GM18511 (cell line): ENCODE measurements around the gene LRRC47.
"Not testable (repeated sequence)": the region's sequence is repeated elsewhere in the genome, so short reads cannot be mapped to it uniquely, and the experiment has no call there.

Experiments
- ATAC-seq: cut with Tn5 transposase; IDR thresholded peaks from one replicate; pipeline ENCODE4 v1.9.1; 2021; ENCODE audit warnings: mild to moderate bottlenecking, moderate library complexity; ENCODE audit not compliant: unreplicated experiment

LRRC47 gene

GRCh38 chr1:3816331-3817137 lies 20.2 kb upstream of the LRRC47 start:
- ATAC-seq = no peak

- no peak for ATAC-seq
These were observed 18.7 kb upstream of the LRRC47 start for GRCh38 chr1:3814771-3815561.

DNA sequence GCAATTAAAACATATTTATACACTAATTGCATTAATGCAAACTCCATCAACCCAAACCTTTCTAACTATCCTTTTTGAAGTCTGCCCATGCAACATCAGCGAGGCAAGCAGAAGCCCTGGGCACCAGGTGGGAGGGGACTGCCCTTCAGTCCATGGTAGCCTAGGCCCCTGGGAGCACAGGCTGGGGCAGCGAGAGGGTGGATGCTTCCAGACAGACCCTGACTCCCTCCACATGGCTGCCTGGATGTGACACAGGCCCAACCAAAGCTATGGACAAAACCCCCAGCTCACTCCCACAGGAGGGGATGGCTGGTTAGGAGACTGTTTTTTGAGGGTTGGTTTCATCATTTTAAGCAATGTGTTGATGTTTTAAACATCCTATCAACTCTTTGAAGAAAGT lies 17.8 kb upstream of the LRRC47 start:
- no peak for ATAC-seq

DNA sequence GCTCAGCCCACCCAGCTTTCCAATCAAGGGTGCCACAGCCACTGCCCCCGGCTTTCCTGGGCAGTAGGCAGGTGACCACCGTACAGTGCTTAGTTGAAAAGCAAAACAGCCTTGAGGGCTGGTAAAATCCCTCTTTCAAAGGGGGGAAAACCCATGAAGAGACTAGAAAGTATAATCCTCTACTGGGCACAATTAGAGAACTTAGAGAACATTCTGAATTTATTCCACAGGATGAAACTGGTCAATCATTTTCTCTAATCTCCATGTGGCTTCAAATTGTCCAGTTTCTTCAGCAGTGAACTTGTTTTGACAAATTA lies 15.3 kb upstream of the LRRC47 start:
- ATAC-seq = no peak

DNA sequence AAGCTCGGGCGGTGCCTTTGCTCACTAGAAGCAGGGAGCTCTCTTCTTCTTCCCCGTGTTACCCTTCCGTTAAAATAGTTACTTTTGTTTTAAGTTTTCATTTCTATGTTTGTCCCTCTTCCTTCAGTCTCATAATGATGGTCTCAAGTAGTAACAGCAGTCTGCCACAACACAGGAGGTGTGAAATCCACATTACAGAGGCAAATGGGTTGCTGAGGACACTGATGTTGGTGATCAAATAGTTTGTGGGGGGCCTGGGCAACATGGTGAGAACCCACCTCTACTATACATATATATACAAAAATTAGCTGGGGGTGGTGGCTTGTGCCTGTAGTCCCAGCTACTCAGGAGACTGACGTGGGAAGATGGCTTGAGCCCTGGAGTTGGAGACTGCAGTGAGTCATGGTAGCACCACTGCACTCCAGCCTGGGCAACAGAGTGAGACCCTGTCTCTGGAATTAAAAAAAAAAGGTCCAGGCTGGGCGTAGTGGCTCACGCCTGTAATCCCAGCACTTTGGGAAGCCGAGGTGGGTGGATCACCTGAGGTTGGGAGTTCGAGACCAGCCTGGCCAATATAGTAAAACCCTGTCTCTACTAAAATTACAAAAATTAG lies 14.0 kb upstream of the LRRC47 start:
- not testable (repeated sequence) for ATAC-seq

DNA sequence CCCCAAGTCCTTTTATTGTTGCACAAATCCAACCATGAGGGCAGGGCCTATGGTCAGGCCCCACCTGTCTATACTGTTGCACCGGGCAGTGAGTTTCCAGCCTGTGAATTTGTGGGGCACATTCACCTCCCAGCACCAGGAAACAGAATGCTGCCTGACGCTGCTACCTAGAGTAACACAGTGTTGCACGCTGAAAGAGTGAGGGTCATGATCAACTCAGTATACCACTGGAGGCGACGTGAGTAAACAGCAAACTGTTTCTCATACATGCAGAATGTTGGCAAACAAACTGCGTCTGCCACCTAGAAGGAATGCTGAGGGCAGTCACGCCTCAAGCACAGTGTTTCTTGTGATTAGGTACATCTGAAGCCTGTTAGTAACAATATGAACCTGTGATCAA lies 13.4 kb upstream of the LRRC47 start:
- ATAC-seq = no peak

GRCh38 chr1:3807769-3808168 lies 11.5 kb upstream of the LRRC47 start:
- no peak for ATAC-seq

- no peak for ATAC-seq
These were observed 8.7 kb upstream of the LRRC47 start for GRCh38 chr1:3805038-3805437.

DNA sequence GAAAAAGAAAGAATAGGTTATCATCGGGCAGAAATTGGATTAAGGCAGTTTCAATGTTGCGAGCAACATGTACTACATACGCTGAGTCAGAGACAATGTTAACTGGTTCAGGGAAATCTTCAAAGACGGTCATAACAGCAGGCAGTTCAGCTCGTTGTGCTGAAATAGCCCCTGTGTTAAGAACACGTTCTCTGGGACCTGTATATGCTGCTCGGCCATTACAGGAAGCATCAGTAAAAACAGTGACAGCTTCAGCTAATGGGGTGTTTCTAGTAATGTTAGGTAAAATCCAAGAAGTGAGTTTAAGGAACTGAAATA lies 8.3 kb upstream of the LRRC47 start:
- not testable (repeated sequence) for ATAC-seq

- ATAC-seq = no peak
These were observed 7.8 kb upstream of the LRRC47 start for GRCh38 chr1:3803905-3804626.

DNA sequence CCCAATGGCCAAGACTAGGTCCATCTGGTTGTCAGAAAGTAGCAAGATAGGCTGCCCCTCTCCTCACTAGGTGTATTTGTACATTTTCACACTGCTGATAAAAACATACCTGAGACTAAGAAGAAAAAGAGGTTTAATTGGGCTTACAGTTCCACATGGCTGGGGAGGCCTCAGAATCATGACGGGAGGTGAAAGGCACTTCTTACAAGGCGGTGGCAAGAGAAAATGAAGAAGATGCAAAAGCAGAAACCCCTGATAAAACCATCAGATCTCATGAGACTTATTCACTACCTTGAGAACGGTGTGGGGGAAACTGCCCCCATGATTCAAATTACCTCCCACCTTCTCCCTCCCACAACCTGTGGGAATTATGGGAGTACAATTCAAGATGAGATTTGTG lies 4.5 kb upstream of the LRRC47 start:
- not testable (repeated sequence) for ATAC-seq

DNA sequence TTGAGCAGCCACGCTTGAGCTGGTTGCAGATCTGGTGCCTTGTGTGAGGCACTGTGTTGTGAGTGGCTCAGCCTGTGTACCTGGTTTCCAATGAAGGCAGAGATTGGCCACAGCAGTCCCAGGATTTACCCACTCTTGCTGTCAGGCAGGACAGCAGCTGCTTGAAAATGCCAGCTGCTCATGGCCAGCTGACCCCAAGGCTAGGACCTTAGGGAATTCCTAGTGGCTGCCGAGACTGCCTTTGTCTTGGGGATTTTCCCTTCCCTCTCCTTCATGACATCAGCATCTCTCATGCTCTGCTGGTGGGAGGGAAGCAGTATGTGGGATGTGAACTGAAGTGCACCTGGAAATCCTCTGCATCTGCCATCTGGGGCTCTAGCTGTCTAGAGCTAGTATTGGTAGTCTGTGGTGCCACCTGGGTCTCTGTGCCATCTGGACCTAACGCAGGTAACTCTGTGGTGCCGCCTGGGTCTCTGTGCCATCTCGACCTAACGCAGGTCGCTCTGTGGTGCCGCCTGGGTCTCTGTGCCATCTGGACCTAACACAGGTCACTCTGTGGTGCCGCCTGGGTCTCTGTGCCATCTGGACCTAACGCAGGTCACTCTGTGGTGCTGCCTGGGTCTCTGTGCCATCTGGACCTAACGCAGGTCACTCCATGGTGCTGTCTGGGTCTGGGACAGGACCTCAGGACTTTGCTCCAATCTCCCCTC lies 3.8 kb upstream of the LRRC47 start:
- ATAC-seq = no peak

DNA sequence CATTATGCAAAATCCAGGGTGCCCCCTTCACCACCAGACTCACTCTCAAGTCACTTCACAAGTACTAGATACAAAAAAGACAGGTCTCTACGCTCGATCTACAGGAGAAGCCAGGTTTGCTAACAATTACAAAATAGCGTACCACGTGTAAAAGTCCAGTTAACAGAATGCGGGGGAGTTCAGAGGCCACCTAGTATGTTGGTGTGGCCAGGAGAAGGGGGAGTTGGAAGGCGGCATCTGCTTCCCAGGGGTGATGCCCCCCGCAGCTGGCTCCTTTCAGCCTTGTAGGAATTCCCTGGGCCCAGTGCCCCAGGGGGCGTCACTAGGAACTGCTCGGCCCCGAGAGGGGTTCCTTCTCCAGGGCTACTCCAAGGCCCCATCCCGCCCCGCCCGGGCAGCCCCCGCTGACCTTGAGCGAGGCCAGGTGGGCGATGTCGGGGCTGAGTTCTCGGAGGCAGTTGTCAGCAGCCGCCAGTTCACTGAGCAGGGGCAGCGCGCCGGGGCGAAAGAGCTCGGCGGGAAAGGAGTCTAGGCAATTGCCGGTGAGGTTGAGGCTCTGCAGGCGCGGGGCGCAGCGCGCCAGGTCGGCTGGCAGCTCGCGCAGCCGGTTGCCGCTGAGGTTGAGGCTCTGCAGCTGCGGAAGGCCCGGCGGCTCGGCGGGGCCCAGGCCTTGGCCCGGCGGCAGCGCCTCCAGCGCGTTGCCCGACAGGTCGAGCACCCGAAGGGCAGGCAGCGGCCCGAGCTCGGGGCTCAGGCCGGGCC lies 664 bp downstream of the LRRC47 start:
- no peak for ATAC-seq

DNA sequence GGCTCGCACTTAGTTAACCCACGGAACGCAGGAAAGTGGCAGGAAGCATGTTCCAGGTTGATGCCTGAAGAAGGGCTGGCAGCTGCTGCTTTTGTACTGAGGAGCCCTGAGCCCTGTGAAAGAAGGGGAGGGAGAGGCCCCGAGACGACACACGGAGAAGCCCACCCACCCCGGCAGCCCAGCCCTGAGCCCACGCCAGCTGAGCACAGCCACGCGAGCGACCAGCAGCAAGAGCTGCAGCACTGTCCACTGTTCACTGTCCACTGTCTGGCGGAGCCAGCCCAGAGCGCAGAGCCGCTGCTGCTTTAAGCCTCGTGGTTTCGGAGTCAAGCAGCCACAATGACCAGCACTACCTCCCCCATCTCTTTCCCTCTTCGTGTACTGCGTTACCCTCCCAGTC lies 5.3 kb downstream of the LRRC47 start:
- ATAC-seq = no peak

DNA sequence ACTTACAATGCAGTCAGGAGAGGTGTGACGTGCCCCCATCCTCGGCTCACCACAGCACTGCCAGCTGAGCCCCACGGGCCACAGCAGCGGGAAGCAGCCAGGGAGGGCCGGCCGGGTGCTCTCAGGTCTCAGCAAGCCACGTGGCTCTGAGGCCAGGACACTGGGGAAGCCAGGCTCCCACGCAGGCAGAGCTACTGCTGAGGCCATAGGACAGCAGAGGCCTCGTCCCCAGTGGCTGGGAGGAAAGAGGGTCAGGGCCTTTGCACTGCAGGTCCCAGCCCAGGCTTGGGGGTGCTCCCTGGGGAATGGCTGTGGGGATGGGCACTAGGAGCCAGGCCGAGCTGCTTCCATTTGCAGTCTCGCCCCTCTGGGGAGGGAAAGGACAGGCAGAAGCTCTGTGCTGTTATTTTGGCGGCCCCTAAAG lies 5.8 kb downstream of the LRRC47 start:
- no peak for ATAC-seq

GRCh38 chr1:3789421-3790300 lies 6.6 kb downstream of the LRRC47 start:
- ATAC-seq = no peak

- ATAC-seq = no peak
These were observed 7.4 kb downstream of the LRRC47 start for GRCh38 chr1:3788756-3789420.

- no peak for ATAC-seq
These were observed 8.3 kb downstream of the LRRC47 start for GRCh38 chr1:3787745-3788605.
